CD14-positive monocyte (primary cell): ENCODE measurements around the gene OLFM1. TPM values are rescaled to one million over a fixed set of nuclear protein-coding genes. Genes with fewer than 3 reads are reported as not detected.

Experiments used
- DNase-seq, 3 donors: peaks; one replicate each; pipeline ENCODE4 v3.0.0-alpha.2; 2011 to 2022
- H2AFZ ChIP-seq: 2 replicates; pipeline ENCODE4 v1.6.0; 2012; ENCODE audit warnings: mild to moderate bottlenecking, low read depth, low read length, inconsistent platforms; ENCODE audit not compliant: insufficient read depth, poor library complexity, severe bottlenecking
- H3K27ac ChIP-seq, 2 donors: 1 replicate in 1 of 2; 2 replicates in 1 of 2; pipeline ENCODE4 v1.5.1; 2012 to 2013; ENCODE audit warnings: low read length in 2 of 2, control low read depth in 1 of 2, inconsistent platforms in 1 of 2, low read depth in 1 of 2, mild to moderate bottlenecking in 1 of 2
- H3K27me3 ChIP-seq, 2 donors: one replicate each; pipeline versions ENCODE4 v1.6.0 to v1.6.1; 2011 to 2013; ENCODE audit warnings: low read length in 2 of 2; ENCODE audit not compliant: control insufficient read depth in 2 of 2, insufficient read depth in 2 of 2
- H3K36me3 ChIP-seq, 2 donors: replicated peaks in 1 of 2; 1 replicate in 1 of 2; 2 replicates in 1 of 2; pipeline versions ENCODE4 v1.5.1 to v1.6.1; 2012 to 2013; ENCODE audit warnings: low read length in 2 of 2, control low read depth in 1 of 2, inconsistent platforms in 1 of 2, mild to moderate bottlenecking in 1 of 2; ENCODE audit not compliant: insufficient read depth in 2 of 2, control insufficient read depth in 1 of 2
- H3K4me1 ChIP-seq, 2 donors: 1 replicate in 1 of 2; 2 replicates in 1 of 2; pipeline versions ENCODE4 v1.5.1 to v1.6.1; 2012 to 2013; ENCODE audit warnings: low read length in 2 of 2, control low read depth in 1 of 2, inconsistent platforms in 1 of 2, mild to moderate bottlenecking in 1 of 2, moderate library complexity in 1 of 2; ENCODE audit not compliant: insufficient read depth in 2 of 2, control insufficient read depth in 1 of 2
- H3K4me2 ChIP-seq: replicated peaks from 2 replicates; pipeline ENCODE3; 2012; ENCODE audit warnings: low read length, moderate library complexity, mild to moderate bottlenecking; ENCODE audit not compliant: poor library complexity, severe bottlenecking; ENCODE audit errors: extremely low read depth
- H3K4me3 ChIP-seq, 3 experiments: fragments of 200-600 bp in 1 of 3; sonication (generic) in 1 of 3; replicated peaks in 1 of 3; 1 replicate in 2 of 3; 2 replicates in 1 of 3; pipeline ENCODE4 v1.5.1; 2011 to 2013; ENCODE audit warnings: low read length in 3 of 3, mild to moderate bottlenecking in 3 of 3, control low read depth in 2 of 3, low read depth in 2 of 3, inconsistent platforms in 1 of 3, moderate library complexity in 1 of 3
- H3K79me2 ChIP-seq: 2 replicates; pipeline ENCODE4 v1.6.0; 2012; ENCODE audit warnings: mild to moderate bottlenecking, control low read depth, inconsistent platforms, low read length, moderate library complexity; ENCODE audit not compliant: insufficient read depth
- H3K9ac ChIP-seq: 2 replicates; pipeline ENCODE4 v1.6.0; 2017; ENCODE audit warnings: low read length, mild to moderate bottlenecking; ENCODE audit not compliant: insufficient read depth, poor library complexity, severe bottlenecking
- H3K9me3 ChIP-seq, 2 donors: replicated peaks in 1 of 2; 1 replicate in 1 of 2; 2 replicates in 1 of 2; pipeline versions ENCODE4 v1.5.1 to v1.6.1; 2012 to 2013; ENCODE audit warnings: low read length in 2 of 2, control low read depth in 1 of 2; ENCODE audit not compliant: control insufficient read depth in 1 of 2, insufficient read depth in 1 of 2
- H4K20me1 ChIP-seq: 2 replicates; pipeline ENCODE4 v1.6.0; 2012; ENCODE audit warnings: mild to moderate bottlenecking, low read length, control low read depth, moderate library complexity; ENCODE audit not compliant: insufficient read depth
- H3K27ac Mint-ChIP-seq, 7 donors: one replicate each; pipeline ENCODE4 v1.8.0; 2020; ENCODE audit warnings: mild to moderate bottlenecking in 7 of 7, mixed read lengths in 7 of 7, moderate library complexity in 6 of 7, inconsistent platforms in 2 of 7
- H3K27me3 Mint-ChIP-seq, 3 donors: one replicate each; pipeline ENCODE4 v1.8.0; 2021 to 2022; ENCODE audit warnings: low read depth in 3 of 3, mild to moderate bottlenecking in 3 of 3, mixed read lengths in 3 of 3, moderate library complexity in 3 of 3, inconsistent platforms in 1 of 3
- H3K36me3 Mint-ChIP-seq, 2 donors: one replicate each; pipeline ENCODE4 v1.8.0; 2020; ENCODE audit warnings: mixed read lengths in 2 of 2, inconsistent platforms in 1 of 2, mild to moderate bottlenecking in 1 of 2
- H3K4me1 Mint-ChIP-seq: one replicate; pipeline ENCODE4 v1.8.0; 2020; ENCODE audit warnings: mild to moderate bottlenecking, mixed read lengths
- H3K4me3 Mint-ChIP-seq, 2 donors: one replicate each; pipeline ENCODE4 v1.8.0; 2020; ENCODE audit warnings: mild to moderate bottlenecking in 2 of 2, mixed read lengths in 2 of 2, moderate library complexity in 1 of 2
- H3K9me3 Mint-ChIP-seq, 7 donors: one replicate each; pipeline ENCODE4 v1.8.0; 2020 to 2022; ENCODE audit warnings: mixed read lengths in 7 of 7, mild to moderate bottlenecking in 6 of 7, moderate library complexity in 6 of 7, inconsistent platforms in 2 of 7
- CTCF ChIP-seq: fragments of 200-600 bp; IDR thresholded peaks from one replicate; pipeline ENCODE4 v1.8.0; 2022; ENCODE audit warnings: antibody characterized with exemption, mild to moderate bottlenecking
- WGBS: methylation state at CpG from one replicate; pipeline ENCODE4 v1.1.5; 2013; ENCODE audit warnings: missing lambda C conversion rate; ENCODE audit not compliant: insufficient coverage; 5-methylcytosine and 5-hydroxymethylcytosine counted together
- intact Hi-C, 2 donors: fragments of 100-400 bp; cut with micrococcal nuclease; formaldehyde crosslinking; loops; one replicate each; pipeline versions ENCODE4 v1.15.0 to v1.15.1; 2023
- polyA plus RNA-seq, 3 donors: library from polyadenylated mRNA; depleted of rRNA in 1 of 3; unstranded in 2 of 3; stranded (reverse) in 1 of 3; fragments of 300-500 nt in 2 of 3; fragments of >200 nt in 1 of 3; fragmentation: Illumina TruSeq in 2 of 3; gene quantifications; 1 replicate in 2 of 3; 2 replicates in 1 of 3; pipeline ENCODE4 v1.2.3, GENCODE V29; 2012 to 2021

OLFM1 gene
- polyA plus RNA-seq, 3 donors = 7.6 to 10.9 (median 9.4) TPM

GRCh38 chr9:135100241-135100681 lies 12.8 kb downstream of the OLFM1 start:
- Mint-ChIP-seq H3K27ac (no peak overlapping the region), H3K36me3 (no peaks in the 10 kb centered on the region), H3K27me3 (peaks cover 16 to 33% (median 18%) of the 10 kb centered on the region in 3 donors), H3K4me1 (no peaks in the 10 kb centered on the region), H3K9me3 (peaks cover 0 to 2% (median 0%) of the 10 kb centered on the region in 7 donors), H3K4me3 (no peak overlapping the region)
- Histone ChIP-seq H3K36me3 (no peaks in the 10 kb centered on the region), H4K20me1 (peaks cover 8% of the 10 kb centered on the region), H2AFZ (no peak overlapping the region), H3K4me3 (no peak overlapping the region), H3K9me3 (no peaks in the 10 kb centered on the region), H3K27ac (no peak overlapping the region), H3K9ac (no peak overlapping the region), H3K27me3 (peaks cover 0 to 4% of the 10 kb centered on the region in 2 donors), H3K79me2 (no peaks in the 10 kb centered on the region), H3K4me1 (no peaks in the 10 kb centered on the region), H3K4me2 (no peak overlapping the region)
- DNase-seq = no peak
- no peak for TF ChIP-seq CTCF
- intact Hi-C loops = no loop called here
- 65% methylated on average over 5 of the region's 10 CpGs for WGBS

- no peak overlapping the region for H3K4me2 ChIP-seq
- 91% methylated on average over 8 of the region's 10 CpGs for WGBS
- no peak for TF ChIP-seq CTCF
Measured at GRCh38 chr9:135100725-135101410, 13.4 kb downstream of the OLFM1 start.

More at GRCh38 chr9:135100725-135101410, 13.4 kb downstream of the OLFM1 start:
- no peak overlapping the region for H3K9ac ChIP-seq
- no peak overlapping the region for H2AFZ ChIP-seq
- no peak for DNase-seq
- no peak overlapping the region for H3K27ac ChIP-seq
- peaks cover 0 to 2% (median 0%) of the 10 kb centered on the region in 7 donors for H3K9me3 Mint-ChIP-seq
- H3K27me3 ChIP-seq = peaks cover 0 to 4% of the 10 kb centered on the region in 2 donors
- no peaks in the 10 kb centered on the region for H3K36me3 ChIP-seq
- H3K4me3 Mint-ChIP-seq = no peak overlapping the region
- intact Hi-C loops = no loop called here
- H3K4me1 ChIP-seq = no peaks in the 10 kb centered on the region
- peaks cover 13 to 33% (median 16%) of the 10 kb centered on the region in 3 donors for H3K27me3 Mint-ChIP-seq
- peaks cover 7% of the 10 kb centered on the region for H4K20me1 ChIP-seq
- no peaks in the 10 kb centered on the region for H3K4me1 Mint-ChIP-seq
- H3K27ac Mint-ChIP-seq = no peak overlapping the region
- no peaks in the 10 kb centered on the region for H3K79me2 ChIP-seq
- H3K4me3 ChIP-seq = no peak overlapping the region
- H3K9me3 ChIP-seq = no peaks in the 10 kb centered on the region
- no peaks in the 10 kb centered on the region for H3K36me3 Mint-ChIP-seq
